T1000 (cell line): ENCODE data around the gene KIAA0319L.
A peak's percentile ranks its signal among the peaks of the same experiment; 100 is the strongest.
"Not testable (repeated sequence)": the region's sequence is repeated elsewhere in the genome, so short reads cannot be mapped to it uniquely, and the experiment has no call there.

Experiments used
- DNase-seq: peaks from one replicate; lab custom pipeline; 2025; ENCODE audit warnings: mixed read lengths; lab: John Stamatoyannopoulos, UW

KIAA0319L gene

DNA sequence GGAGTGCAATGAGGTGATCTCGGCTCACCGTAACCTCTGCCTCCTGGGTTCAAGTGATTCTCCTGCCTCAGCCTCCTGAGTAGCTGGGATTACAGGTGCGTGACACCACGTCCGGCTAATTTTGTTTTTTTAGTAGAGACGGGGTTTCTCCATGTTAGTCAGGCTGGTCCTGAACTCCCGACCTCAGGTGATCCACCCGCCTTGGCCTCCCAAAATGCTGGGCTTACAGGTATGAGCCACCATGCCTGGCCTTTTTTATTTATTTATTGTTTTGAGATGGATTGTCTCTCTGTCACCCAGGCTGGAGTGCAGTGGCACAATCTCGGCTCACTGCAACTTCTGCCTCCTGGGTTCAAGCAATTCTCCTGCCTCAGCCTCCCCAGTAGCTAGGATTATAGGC lies 24.4 kb upstream of the KIAA0319L start:
- not testable (repeated sequence) for DNase-seq

DNA sequence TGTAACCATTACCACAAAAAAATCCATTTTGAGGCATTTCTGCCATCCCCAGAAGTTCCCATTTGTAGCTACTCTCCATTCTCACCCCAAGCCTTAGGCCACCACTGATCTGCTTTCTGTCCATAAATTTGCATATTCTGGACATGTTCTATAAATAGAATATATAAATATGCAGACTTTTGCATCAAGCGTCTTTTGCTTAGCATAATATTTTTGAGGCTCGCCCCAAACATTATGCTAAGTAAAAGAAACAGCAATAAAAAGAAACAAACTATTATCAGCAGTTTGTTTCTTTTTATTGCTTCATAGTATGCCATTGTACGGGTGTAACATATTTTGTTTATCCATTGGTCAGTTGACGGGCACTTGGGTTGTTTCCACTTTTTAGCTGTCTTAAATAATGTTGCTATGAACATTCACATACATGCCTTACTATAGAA lies 23.8 kb upstream of the KIAA0319L start:
- DNase-seq = no peak

DNA sequence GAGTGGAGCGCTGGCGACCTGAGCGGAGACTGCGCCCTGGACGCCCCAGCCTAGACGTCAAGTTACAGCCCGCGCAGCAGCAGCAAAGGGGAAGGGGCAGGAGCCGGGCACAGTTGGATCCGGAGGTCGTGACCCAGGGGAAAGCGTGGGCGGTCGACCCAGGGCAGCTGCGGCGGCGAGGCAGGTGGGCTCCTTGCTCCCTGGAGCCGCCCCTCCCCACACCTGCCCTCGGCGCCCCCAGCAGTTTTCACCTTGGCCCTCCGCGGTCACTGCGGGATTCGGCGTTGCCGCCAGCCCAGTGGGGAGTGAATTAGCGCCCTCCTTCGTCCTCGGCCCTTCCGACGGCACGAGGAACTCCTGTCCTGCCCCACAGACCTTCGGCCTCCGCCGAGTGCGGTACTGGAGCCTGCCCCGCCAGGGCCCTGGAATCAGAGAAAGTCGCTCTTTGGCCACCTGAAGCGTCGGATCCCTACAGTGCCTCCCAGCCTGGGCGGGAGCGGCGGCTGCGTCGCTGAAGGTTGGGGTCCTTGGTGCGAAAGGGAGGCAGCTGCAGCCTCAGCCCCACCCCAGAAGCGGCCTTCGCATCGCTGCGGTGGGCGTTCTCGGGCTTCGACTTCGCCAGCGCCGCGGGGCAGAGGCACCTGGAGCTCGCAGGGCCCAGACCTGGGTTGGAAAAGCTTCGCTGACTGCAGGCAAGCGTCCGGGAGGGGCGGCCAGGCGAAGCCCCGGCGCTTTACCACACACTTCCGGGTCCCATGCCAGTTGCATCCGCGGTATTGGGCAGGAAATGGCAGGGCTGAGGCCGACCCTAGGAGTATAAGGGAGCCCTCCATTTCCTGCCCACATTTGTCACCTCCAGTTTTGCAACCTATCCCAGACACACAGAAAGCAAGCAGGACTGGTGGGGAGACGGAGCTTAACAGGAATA lies 20.1 kb upstream of the KIAA0319L start:
- no peak for DNase-seq

DNA sequence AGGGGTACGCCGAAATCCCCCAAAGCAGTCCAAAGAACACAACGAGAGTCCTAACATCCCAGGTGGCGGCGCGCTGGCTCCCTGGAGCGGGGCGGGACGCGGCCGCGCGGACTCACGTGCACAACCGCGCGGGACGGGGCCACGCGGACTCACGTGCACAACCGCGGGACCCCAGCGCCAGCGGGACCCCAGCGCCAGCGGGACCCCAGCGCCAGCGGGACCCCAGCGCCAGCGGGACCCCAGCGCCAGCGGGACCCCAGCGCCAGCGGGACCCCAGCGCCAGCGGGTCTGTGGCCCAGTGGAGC lies 19.5 kb upstream of the KIAA0319L start:
- DNase-seq = not testable (repeated sequence)

DNA sequence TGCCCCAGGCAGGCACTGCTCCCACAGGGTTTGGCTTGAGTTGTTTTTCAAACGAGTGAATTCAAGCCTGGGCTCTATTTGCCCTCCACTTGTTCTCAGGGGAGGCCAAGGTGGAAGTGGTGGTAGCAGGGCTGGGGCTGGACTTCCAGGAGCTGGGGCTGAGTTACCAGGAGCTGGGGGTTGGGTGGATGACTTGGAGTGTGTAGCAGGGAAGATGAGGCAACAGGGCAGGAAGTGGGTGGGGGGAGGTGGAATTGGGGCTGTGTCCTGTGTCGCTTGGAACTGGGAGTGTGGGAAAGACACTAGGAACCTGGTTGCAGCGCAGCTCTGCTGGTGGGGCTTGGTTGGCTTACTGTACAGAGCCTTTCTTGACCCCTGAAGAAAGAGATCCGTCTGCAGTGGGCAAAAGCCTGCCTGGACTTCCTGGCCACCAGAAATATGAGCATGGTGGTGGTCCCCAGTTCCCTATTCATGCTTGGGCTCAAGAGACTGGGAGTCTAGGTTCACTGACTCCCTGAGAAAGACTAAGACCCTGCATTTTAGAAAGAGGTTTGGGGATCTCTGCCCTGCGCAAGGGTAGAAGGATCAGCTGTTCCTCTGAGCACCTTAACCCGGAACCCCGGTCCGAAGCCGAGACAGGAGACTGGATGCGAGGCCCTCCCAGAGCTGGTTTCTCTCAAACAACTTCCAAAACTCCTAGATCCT lies 19.0 kb upstream of the KIAA0319L start:
- no peak for DNase-seq

DNA sequence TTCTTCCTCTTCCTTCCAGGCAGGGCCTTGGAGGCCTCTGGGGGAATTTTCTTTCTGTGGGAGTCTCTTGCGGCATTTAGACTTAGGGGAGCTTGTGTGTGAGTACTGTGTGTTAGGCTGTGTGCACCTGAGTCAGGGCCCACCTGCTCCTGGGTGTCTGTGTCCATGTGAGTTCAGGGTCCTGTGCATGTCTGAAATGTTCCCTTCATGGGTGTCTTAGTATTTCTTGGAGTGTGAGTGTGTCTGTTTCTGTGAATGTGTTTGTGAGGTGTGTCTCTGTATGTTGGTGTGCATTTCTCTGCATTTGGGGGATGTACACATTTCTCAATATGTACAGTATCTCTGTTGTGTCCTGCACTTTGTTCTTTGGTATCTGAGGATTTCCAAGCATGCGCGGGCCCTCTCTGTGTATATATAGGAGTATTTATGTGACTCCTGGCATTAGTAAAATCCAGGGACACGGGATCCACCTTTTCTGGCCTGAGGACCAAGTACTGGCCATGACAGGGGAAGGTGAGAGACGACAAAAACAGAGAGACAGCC lies 18.3 kb upstream of the KIAA0319L start:
- DNase-seq = no peak

DNA sequence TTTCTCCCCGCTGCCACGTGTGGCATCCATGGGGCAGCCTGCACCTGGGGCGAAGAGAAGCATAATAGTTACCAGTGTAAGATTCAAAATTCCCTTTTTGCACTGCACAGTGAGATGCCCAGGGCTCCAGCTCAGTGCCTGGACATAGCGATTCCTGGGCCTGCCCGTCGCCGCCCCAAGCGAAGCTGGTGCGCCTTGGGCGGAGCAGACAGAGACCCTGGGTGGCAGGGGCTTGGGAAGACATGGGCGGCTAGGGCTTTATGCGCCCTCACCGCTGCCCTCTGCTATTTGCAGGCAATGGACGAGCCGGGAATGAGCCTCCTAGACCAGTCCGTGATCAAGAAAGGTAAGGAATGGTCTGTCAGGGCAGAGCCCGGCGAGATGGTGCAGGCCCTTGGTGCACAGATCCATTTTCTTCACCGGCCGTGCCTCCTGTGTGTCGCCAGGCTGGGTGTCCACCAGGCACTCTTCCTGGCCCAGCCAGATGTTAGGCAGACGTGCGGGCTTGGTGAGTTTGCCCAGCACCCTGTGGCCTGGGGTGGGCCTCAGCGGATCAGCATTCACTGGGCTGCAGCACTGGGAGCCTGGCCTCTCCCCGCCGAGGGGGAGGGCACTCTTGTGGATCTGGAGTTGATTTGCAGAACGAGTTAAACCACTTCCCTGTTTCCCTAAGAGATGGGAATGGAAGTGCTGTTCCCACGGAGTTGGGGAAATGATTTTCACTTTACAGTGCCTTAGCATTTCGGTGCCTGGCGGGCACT lies 17.6 kb upstream of the KIAA0319L start:
- DNase-seq = no peak

DNA sequence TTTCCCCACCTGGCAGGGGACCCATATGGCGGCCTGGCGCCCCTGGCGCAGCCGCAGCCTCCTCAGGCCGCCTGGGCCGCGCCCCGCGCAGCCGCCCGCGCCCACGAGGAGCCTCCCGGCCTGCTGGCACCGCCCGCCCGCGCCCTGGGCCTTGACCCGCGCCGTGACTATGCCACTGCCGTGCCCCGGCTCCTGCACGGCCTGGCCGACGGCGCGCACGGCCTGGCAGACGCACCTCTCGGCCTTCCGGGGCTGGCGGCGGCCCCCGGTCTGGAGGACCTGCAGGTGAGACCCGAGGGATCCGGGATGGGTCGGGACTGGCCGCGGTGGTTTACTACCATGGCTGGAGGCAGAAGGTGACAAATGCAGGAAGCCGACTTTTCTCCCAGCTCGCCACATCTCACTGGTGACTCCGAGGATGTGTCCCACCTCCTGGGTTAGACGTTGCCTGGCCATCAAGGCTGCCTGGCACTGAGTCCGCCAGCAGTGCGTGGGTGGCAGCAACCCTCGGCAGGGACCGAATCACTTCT lies 17.0 kb upstream of the KIAA0319L start:
- no peak for DNase-seq

DNA sequence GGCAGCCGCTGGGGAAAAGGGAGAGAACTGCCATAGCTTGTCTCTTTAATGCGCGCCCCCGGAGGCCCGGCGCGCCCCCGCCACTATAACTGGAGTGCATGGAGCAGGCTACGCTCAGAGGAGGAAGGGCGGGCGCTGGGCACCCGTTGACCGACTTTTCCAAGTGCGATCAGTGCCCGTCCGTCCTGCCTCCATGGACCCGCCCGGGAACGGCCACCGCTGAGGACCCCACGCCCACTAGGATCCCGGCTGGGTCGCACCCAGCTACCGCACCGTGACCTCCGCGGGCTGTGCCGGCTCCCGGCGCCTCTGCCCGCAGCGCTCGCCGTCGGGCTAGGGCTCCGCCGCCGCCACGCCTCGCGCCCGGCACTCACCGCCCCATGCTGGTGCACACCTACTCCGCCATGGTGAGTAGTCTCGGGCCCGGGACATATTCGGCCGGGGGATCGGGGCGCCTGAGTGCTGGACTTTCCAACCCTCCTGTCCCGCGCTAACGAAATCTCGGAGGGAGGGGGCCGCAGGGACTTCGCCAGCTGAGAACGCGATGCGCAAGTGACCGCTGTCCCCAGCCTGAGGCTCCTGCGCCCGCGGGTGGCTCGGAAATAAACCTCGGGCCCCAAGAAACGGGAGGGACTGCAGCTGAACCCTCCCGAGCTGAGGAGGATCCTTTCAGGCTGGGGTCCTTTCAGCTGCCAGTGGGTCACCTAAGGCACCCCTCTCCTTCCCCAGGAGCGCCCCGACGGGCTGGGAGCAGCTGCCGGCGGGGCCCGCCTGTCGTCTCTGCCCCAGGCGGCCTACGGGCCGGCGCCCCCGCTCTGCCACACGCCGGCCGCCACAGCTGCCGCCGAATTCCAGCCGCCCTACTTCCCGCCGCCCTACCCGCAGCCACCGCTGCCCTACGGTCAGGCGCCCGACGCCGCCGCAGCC lies 16.3 kb upstream of the KIAA0319L start, which contains the start of gene TFAP2E:
Gene TFAP2E, plus strand, starts transcription at position 117 of the 927 bp plus-strand sequence. Its CDS starts 264 bp downstream, at position 381.
- no peak for DNase-seq

DNA sequence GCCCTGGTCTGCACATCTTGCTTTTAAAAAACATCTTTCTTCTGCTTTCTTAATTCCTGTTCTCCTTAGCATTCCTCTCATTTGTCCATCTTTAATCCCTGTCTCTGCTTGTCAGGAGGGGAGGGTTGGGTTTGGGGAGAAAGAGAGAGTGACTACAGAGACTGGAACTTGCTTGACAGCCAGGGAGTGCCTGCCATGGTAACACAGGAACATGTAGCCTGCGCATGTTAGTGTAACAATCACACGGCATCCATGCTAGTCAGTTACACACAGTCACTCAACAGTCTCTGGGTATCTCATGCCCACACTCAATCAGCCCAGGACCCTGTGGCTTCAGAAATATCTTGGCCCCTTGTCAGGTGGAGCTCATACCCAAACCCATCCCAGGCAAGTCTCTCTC lies 15.1 kb upstream of the KIAA0319L start:
- DNase-seq = no peak

DNA sequence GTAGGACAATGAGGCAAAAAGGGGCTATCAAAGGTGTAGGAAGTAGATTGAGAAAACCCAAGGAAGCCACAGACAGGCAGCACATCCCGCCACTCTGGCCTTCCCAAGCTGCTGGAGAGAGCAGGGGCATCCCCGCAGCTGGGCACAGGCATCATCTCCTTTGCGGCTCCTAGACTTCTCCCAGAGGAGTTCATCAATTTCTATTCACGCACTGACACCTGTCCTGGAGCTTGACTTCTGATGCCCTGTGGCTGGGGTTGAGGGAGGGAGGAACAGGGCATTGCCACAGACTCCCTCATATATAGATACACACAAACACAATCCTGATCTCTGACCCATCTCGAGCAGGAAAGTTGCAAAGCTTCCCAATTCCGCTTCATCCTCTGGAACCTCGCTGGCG lies 14.1 kb upstream of the KIAA0319L start:
- no peak for DNase-seq

DNA sequence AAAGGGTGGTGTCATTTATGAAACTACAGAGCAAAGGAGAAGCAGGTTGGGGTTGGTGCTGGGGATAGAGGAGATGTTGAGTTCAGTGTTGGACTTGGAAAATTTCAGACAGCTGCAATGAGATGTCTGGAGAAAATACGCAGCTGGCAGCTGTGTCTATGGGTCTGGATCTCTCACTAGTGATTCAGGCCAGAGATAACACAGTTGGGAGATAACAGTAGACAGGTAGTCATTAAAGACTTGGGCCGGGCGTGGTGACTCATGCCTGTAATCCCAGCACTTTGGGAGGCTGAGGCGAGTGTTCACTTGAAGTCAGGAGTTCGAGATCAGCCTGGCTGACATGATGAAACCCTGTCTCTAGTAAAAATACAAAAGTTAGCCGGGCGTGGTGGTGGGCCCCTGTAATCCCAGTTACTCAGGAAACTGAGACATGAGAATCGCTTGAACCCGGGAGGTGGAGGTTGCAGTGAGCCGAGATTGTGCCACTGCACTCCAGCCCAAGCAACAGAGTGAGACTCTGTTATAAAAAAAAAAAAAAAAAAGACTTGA lies 13.5 kb upstream of the KIAA0319L start:
- no peak for DNase-seq

DNA sequence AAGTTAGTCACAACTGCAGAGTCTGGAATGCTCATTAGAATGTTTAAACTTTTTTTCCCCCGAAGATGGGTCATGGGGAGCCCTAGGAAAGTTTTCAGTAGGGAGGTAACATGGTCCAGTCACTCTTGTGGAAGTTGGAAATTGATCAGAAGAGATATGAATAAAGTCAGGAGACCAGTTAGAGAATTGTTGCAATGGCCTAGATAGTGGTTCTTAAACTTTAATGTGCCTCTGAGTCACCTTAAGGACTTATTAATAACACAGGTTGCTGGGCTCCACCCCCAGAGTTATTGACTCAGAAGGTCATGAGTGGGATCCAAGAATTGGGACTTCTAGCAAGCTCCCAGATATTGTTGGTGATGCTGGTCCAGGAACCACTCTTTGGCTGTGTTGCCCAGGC lies 12.7 kb upstream of the KIAA0319L start:
- no peak for DNase-seq

DNA sequence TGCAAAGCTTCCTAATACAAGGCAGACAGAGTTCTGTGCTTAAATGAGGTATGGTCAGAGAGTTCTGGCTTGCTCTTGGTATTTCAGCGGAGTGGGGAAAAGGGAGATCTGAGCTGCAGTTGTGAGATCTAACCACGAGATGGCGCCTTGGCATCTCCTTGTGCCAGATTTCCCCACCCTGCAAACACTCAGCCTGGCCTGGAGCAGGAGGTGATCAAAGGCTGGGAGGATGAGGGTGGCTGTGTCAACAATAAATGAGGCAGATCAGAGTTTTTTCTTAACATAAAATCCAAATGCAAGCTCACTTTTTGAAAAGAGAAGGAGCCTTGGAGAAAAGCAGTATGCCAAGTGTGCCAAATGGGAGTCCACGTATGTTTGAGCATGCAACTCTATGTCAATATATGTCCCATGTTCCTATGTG lies 11.8 kb upstream of the KIAA0319L start:
- DNase-seq = peak; percentile 55

DNA sequence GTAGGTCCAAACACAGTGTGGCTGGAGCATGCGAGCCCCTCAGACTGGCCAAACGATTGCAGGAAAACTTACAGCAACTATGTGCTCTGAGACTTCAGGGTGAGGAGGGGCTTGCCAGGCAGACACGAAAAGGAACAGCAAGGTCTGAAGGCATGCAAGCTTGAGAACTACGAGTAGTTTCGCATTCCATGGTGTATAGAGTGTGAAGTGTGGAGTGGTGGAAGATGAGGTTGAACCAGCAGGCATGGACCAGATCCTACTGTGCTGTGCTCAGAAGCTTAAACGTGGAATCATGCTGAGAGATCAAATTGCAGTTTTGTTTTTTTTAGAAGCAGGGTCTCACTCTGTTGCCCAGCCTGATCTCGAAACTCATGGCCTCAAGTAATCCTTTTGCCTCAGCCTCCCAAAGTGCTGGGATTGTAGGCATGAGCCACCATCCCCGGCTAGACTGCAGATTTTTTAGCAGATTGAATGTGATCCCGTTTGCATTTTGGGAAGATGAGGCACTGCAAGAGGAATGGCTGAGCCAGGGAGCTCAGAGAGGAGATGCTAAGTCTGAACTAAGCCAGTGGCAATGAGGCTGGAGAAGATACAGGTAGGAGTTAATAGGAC lies 10.8 kb upstream of the KIAA0319L start:
- DNase-seq = no peak

DNA sequence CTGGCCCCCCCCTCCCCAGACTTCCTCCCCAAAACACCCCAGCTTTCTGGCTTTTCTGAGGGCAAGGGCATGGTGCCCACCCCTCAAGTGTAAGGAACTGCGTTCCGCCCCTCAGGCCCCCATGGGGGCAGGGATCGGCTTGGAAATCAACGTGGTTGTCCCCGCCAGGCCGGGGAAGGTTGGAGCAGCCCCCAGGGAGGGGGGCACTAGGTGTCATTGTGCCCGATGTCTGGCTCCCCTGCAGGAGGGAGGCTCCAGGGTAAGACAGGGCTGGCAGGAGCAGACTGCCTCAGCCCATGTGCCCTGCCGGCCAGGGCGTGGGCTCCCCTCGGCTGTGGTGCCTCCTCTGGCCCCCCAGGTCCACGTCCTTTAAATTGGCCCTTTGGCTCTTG lies 8.5 kb upstream of the KIAA0319L start:
- no peak for DNase-seq

DNA sequence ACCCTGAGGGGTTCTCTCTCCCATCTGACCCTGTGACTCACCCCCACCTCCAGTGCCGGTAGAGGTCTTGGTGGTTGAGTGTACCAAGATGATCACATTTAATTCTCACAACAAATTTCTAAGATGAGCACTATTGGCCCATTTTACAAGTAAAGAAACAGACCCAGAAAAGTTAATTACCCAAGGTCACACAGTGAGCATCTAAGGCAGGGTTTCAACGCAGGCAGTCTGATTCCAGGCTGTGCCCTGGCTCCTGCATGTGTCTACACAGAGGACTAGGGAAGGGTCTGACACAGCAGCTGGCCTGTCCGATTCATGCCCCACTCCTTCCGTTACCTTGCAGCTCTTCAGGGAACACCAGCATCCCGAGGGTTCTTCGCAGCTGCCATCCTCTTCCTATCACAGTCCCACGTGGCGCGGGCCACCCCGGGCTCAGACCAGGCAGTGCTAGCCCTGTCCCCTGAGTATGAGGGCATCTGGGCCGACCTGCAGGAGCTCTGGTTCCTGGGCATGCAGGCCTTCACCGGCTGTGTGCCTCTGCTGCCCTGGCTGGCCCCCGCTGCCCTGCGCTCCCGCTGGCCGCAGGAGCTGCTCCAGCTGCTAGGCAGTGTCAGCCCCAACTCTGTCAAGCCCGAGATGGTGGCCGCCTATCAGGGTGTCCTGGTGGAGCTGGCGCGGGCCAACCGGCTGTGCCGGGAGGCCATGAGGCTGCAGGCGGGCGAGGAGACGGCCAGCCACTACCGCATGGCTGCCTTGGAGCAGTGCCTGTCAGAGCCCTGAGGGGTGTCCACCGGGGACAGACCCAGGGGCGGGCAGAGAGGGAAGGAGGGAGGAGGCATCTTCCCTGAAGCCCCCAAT lies 7.9 kb upstream of the KIAA0319L start:
- no peak for DNase-seq

DNA sequence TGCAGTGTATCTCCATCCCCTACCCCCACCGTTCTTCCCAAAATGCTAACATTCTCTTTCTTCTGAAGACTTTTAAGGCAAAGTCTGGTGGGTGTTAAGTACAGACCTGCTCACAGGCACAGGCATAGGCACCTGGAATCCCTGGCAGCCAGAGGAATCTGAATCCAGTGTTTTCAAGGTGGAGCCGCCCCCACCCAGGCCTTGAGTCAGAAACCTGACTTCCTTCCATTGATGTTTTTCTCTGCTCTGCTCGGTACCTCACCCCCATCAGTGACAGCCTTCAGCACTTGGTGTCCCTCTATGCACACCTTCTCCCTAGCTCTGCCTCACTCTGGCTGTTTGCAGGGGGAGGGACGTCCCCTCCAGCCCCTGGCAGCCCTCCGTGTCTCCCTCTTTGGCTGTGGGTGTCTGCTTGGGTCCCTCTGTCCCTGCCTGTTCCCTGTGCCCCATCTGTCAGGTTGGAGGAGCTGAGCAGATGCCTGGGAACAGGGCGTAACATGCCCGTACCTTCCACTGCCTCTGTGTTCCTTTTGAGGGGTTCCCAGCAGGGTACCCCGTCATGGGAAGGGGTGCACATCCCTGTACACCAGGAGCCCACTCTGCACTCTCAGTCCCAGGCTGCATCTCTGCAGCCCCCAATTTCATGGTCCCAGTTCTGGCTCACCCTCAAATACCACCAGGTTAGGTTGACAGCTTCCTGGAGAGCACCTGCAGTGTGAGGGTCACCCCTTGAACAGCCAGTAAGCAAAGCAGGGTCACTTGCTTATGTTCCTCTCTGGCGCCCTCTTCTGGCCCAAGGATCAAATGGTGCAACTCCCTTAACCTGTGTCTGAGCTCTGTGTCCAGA lies 7.1 kb upstream of the KIAA0319L start:
- peak; percentile 66 for DNase-seq
